HEK293T (cell line): ENCODE measurements around the gene BUD23.

Experiments used
- CTCF ChIA-PET: fragments of 350-600 bp; formaldehyde crosslinking; extraction: SDS; loops from one replicate; lab custom pipeline; 2021; ENCODE audit warnings: antibody characterized with exemption, inconsistent platforms; lab: Yijun Ruan, JAX
- POLR2A ChIA-PET: fragments of 350-600 bp; formaldehyde crosslinking; extraction: SDS; loops from one replicate; lab custom pipeline; 2020; ENCODE audit warnings: antibody characterized with exemption, inconsistent platforms; lab: Yijun Ruan, JAX
- DNase-seq: peaks from one replicate; pipeline ENCODE4 v3.0.0; 2012; ENCODE audit warnings: mixed read lengths; ENCODE audit errors: extremely low spot score
- ARNT ChIP-seq: fragments of 450-650 bp; IDR thresholded peaks from 2 replicates; pipeline ENCODE4 v1.6.1; 2017; ENCODE audit warnings: mild to moderate bottlenecking
- BHLHE40 ChIP-seq: fragments of 450-650 bp; IDR thresholded peaks from 2 replicates; pipeline ENCODE4 v1.6.1; 2016; ENCODE audit warnings: mild to moderate bottlenecking, moderate library complexity, borderline replicate concordance
- CTBP1 ChIP-seq: fragments of 450-650 bp; IDR thresholded peaks from 2 replicates; pipeline ENCODE4 v1.6.1; 2016; ENCODE audit warnings: borderline replicate concordance
- ELF4 ChIP-seq: fragments of 450-650 bp; IDR thresholded peaks from 2 replicates; pipeline ENCODE4 v1.6.1; 2017; ENCODE audit warnings: antibody characterized with exemption
- FOXA1 ChIP-seq: fragments of 450-650 bp; IDR thresholded peaks from 2 replicates; pipeline ENCODE4 v1.6.1; 2016; ENCODE audit warnings: mild to moderate bottlenecking
- FOXK2 ChIP-seq: fragments of 450-650 bp; IDR thresholded peaks from 2 replicates; pipeline ENCODE4 v1.6.1; 2016; ENCODE audit warnings: mild to moderate bottlenecking
- FOXM1 ChIP-seq: fragments of 450-650 bp; IDR thresholded peaks from 2 replicates; pipeline ENCODE4 v1.6.1; 2017; ENCODE audit warnings: mild to moderate bottlenecking, borderline replicate concordance
- HDGF ChIP-seq: fragments of 450-650 bp; IDR thresholded peaks from 2 replicates; pipeline ENCODE4 v1.6.1; 2017; ENCODE audit warnings: antibody characterized with exemption, borderline replicate concordance
- L3MBTL2 ChIP-seq: fragments of 450-650 bp; conservative IDR thresholded peaks from 2 replicates; pipeline ENCODE4 v1.6.1; 2016; ENCODE audit warnings: mild to moderate bottlenecking
- LEF1 ChIP-seq: fragments of 450-650 bp; IDR thresholded peaks from 2 replicates; pipeline ENCODE4 v1.6.1; 2017; ENCODE audit warnings: mild to moderate bottlenecking, borderline replicate concordance
- NFRKB ChIP-seq: fragments of 450-650 bp; IDR thresholded peaks from 2 replicates; pipeline ENCODE4 v1.6.1; 2016; ENCODE audit warnings: mild to moderate bottlenecking, moderate library complexity
- SP1 ChIP-seq: fragments of 450-650 bp; IDR thresholded peaks from 2 replicates; pipeline ENCODE4 v1.6.1; 2017
- SUZ12 ChIP-seq: fragments of 450-650 bp; IDR thresholded peaks from 2 replicates; pipeline ENCODE4 v1.6.1; 2016; ENCODE audit warnings: mild to moderate bottlenecking
- TARDBP ChIP-seq: fragments of 450-650 bp; IDR thresholded peaks from 2 replicates; pipeline ENCODE4 v1.6.1; 2016
- ZNF384 ChIP-seq: fragments of 450-650 bp; IDR thresholded peaks from 2 replicates; pipeline ENCODE4 v1.6.1; 2016
- TF ChIP-seq, protein P1 (sequence below): fragments of 450-650 bp; IDR thresholded peaks from 2 replicates; pipeline ENCODE4 v1.6.1; 2016

Gene BUD23

DNA sequence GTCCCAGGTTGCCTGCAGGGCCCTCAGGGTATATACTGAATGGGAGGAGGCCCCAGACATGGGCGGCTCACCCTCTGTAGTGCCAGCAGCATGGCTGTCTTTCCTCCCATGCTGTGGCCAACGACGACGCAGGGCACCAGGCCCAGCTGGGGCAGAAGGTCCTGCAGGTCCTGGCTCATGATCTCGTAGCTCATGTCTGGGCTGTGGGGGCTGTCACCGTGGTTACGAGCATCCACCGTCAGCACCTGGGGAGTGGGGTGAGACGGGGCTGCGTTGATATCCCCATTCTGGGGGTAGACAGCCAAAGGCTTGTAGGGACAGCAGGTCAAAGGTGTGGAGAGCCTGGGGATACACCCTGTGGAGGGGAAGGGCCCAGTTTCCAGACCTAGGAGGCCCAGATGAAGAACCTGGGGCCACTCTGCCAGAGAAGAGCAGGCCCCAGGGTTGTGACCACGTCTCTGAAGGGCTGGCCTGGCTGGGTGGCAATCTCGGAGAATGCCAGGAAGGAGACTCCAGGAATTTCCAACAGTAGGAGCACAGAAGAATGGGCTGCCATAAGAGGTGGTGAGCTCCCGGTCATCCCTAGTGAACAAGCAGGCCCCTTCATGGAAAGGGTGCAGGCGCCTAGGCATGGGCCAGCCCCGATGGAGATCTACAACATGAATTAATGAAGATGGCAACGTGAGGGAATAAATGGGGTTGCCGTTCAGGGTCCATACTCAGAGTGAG is 54.3 kb downstream of the BUD23 start:
- ChIA-PET POLR2A (interaction anchor here (0.8 to 2.9 kb wide), 16 partner anchors 9 to 172 kb away, joined by 3 to 13 read pairs (median 4); partner anchors contain the start of genes CLDN3 and METTL27), CTCF (interaction anchor here (0.7 to 1.4 kb wide), 2 partner anchors 9 to 12 kb away, joined by 4 to 5 read pairs; no protein-coding TSS in a partner anchor)
- DNase-seq = no peak
- TF ChIP-seq LEF1 = no peak
- no peak for TF ChIP-seq L3MBTL2
- no peak for TF ChIP-seq TARDBP
- TF ChIP-seq FOXM1 = no peak
- no peak for TF ChIP-seq SUZ12
- TF ChIP-seq NFRKB = no peak
- no peak for TF ChIP-seq ELF4
- no peak for TF ChIP-seq CTBP1
- no peak for TF ChIP-seq FOXA1
- TF ChIP-seq FOXK2 = no peak
- TF ChIP-seq BHLHE40 = no peak
- TF ChIP-seq ZNF384 = no peak
- no peak for TF ChIP-seq SP1
- no peak for TF ChIP-seq HDGF
- no peak for TF ChIP-seq ARNT
- TF ChIP-seq, protein P1, sequence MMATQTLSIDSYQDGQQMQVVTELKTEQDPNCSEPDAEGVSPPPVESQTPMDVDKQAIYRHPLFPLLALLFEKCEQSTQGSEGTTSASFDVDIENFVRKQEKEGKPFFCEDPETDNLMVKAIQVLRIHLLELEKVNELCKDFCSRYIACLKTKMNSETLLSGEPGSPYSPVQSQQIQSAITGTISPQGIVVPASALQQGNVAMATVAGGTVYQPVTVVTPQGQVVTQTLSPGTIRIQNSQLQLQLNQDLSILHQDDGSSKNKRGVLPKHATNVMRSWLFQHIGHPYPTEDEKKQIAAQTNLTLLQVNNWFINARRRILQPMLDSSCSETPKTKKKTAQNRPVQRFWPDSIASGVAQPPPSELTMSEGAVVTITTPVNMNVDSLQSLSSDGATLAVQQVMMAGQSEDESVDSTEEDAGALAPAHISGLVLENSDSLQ = no peak

DNA sequence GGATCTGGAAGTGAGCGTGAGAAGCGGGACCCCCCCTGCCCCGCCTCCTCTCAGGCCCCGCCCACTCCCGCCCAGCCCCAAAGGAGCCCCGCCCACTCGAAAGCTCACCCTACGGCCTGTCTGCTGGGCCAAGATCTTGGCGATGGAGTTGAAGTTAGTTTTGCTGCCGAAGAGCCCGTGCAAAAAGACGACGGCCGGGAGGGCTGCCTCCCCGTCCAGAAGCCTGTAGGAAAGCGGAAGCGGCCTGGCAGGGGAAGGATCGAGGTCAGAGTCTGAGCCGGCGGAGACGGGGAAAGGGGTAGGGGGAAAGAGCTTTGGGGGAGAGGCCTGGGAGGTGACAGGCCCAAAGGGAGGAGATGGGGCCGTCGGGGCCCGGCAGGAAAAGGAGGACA is 54.8 kb downstream of the BUD23 start:
- CTCF ChIA-PET = interaction anchor here (0.7 to 1.4 kb wide), 3 partner anchors 9 to 109 kb away, joined by 4 to 5 read pairs (median 5); no protein-coding TSS in a partner anchor
- TF ChIP-seq SUZ12 = no peak
- TF ChIP-seq L3MBTL2 = peak; percentile 72
- TF ChIP-seq ARNT = no peak
- POLR2A ChIA-PET = interaction anchor here (0.6 to 2.9 kb wide), 21 partner anchors 9 to 216 kb away, joined by 3 to 13 read pairs (median 4); partner anchors contain the start of genes BAZ1B, CLDN3 and METTL27
- DNase-seq = peak; percentile 68

DNA sequence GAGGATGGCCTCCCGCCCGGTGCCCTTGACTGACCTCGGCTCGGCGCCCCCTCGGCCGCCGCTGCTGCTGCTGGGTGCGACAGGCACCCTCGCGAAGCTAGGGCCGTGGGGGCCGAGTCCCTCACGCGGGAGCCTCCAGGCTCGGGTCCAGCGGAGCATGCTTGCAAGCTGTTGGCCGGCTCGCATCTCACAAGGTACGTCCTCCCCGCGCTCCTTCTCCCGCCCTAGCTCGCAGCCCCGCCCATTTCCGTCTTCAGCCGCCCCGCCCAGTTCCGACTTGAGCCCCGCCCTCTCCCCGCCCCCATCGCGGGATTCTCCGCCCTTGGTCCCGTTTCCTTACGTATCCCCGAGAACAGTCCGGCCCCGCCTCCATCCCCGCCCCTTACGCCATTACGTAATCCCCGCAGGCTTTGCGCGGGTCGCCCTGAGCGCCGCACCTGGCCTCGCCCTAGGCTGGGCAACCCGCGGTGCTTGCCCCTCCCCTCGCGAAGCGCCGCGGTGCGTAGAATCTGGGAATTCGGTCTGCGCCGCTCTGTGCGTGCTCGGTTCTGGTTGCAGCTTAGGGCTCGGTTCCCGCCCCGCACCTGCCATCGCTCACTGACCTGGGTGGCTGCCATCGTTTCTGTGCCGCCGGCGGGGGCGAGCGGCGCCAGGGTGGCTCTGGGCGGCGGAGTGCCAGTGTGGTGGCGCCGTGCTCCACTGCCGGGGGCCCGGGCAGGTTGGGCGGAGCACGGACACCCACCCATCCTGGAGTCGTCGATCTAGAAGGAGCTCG is 55.4 kb downstream of the BUD23 start, which contains the start of gene ABHD11:
Gene ABHD11, minus strand, starts transcription at position 191 of the 775 bp plus-strand sequence. Its CDS starts 32 bp downstream, at position 159.
- ChIA-PET POLR2A (interaction anchor here (0.6 to 2.9 kb wide), 25 partner anchors 9 to 216 kb away, joined by 3 to 13 read pairs (median 4); partner anchors contain the start of genes BAZ1B, CLDN3, METTL27 and STX1A), CTCF (interaction anchor here (0.7 to 1.4 kb wide), 3 partner anchors 10 to 110 kb away, joined by 5 read pairs; partner anchors contain the start of gene METTL27)
- TF ChIP-seq FOXM1 (no peak), L3MBTL2 (peak; percentile 65)
- DNase-seq = peak; percentile 99

DNA sequence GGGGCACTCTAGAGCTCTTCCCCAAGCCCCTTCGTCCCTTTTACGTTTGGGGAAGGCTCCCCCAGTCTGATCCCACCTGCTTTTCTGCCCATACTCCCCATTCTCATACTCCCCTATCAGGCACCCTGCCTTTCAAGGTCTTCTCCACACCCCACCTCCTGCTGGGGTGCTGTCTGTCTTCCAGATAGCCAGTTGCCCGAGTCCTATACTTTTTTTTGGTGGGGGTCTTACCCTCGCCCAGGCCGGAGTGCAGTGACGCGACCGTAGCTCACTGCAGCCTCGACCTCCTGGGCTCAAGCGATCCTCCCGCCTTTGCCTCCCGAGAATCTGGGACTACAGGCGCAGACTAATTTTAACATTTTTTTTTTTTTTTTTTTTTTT is 56.0 kb downstream of the BUD23 start:
- DNase-seq = no peak
- ChIA-PET CTCF (interaction anchor here (0.7 kb wide), 1 partner anchor 103 kb away, joined by 5 read pairs; the partner anchor contains the start of gene METTL27), POLR2A (interaction anchor here (0.7 to 2.9 kb wide), 13 partner anchors 8 to 217 kb away, joined by 3 to 13 read pairs (median 5); partner anchors contain the start of genes BAZ1B, CLDN3 and STX1A)
- TF ChIP-seq BHLHE40 (no peak), HDGF (no peak), FOXM1 (no peak), FOXK2 (no peak), L3MBTL2 (no peak), TARDBP (no peak)
- TF ChIP-seq, protein P1 = no peak

GRCh38 chr7:73740212-73740611 is 56.8 kb downstream of the BUD23 start:
- TF ChIP-seq FOXK2 (no peak), SP1 (no peak), NFRKB (no peak), TARDBP (no peak), ARNT (no peak)
- no peak for DNase-seq
- POLR2A ChIA-PET = interaction anchor here (1.2 to 2.9 kb wide), 4 partner anchors 9 to 183 kb away, joined by 3 to 13 read pairs (median 4); partner anchors contain the start of gene STX1A
- CTCF ChIA-PET = interaction anchor here (0.9 kb wide), 1 partner anchor 15 kb away, joined by 4 read pairs; no protein-coding TSS in a partner anchor

GRCh38 chr7:73740771-73741170 is 57.4 kb downstream of the BUD23 start:
- DNase-seq = no peak
- ChIA-PET CTCF (interaction anchor here (0.9 kb wide), 1 partner anchor 15 kb away, joined by 4 read pairs; no protein-coding TSS in a partner anchor), POLR2A (interaction anchor here (1.2 to 1.6 kb wide), 3 partner anchors 9 to 184 kb away, joined by 3 to 4 read pairs (median 4); no protein-coding TSS in a partner anchor)
- TF ChIP-seq FOXK2 (no peak), ZNF384 (no peak), HDGF (no peak), ARNT (no peak), L3MBTL2 (no peak), TARDBP (no peak), BHLHE40 (no peak), SP1 (no peak), NFRKB (no peak), CTBP1 (no peak), FOXM1 (no peak), LEF1 (no peak)
- TF ChIP-seq, protein P1 = no peak
